ENCODE measurements around the gene HDAC8.

HDAC8 gene

GRCh38 chrX:72313707-72314641 is 258.7 kb downstream of the HDAC8 start:
- no peak for DNase-seq

GRCh38 chrX:72312311-72312940 is 260.2 kb downstream of the HDAC8 start:
- no peak for DNase-seq

- no peak for DNase-seq
These were observed 263.2 kb downstream of the HDAC8 start for GRCh38 chrX:72309297-72310071.

GRCh38 chrX:72308566-72309296 is 263.9 kb downstream of the HDAC8 start:
- DNase-seq = peak; percentile 59

- no peak for DNase-seq
These were observed 264.5 kb downstream of the HDAC8 start for GRCh38 chrX:72308209-72308565.

GRCh38 chrX:72307646-72308051 is 265.0 kb downstream of the HDAC8 start:
- DNase-seq = no peak

- DNase-seq = peak; percentile 60
These were observed 265.6 kb downstream of the HDAC8 start for GRCh38 chrX:72306851-72307645.

GRCh38 chrX:72306085-72306801 is 266.4 kb downstream of the HDAC8 start:
- DNase-seq = no peak

GRCh38 chrX:72305286-72306084 is 267.2 kb downstream of the HDAC8 start, which contains the start of gene CITED1:
Gene CITED1 (minus strand): TSS chrX:72305914. CDS start chrX:72302869, 3,045 bp downstream.
- no peak for DNase-seq

GRCh38 chrX:72304877-72305276 is 267.8 kb downstream of the HDAC8 start:
- DNase-seq = no peak

- no peak for DNase-seq
These were observed 270.9 kb downstream of the HDAC8 start for GRCh38 chrX:72301781-72302180.

- no peak for DNase-seq
These were observed 272.6 kb downstream of the HDAC8 start for GRCh38 chrX:72299891-72300630.

GRCh38 chrX:72297953-72298730 is 274.5 kb downstream of the HDAC8 start:
- no peak for DNase-seq

GRCh38 chrX:72296991-72297390 is 275.7 kb downstream of the HDAC8 start:
- no peak for DNase-seq

GRCh38 chrX:72295745-72296144 is 276.9 kb downstream of the HDAC8 start:
- no peak for DNase-seq

GRCh38 chrX:72294497-72294896 is 278.1 kb downstream of the HDAC8 start:
- DNase-seq = no peak

GRCh38 chrX:72282302-72282701 is 290.3 kb downstream of the HDAC8 start:
- DNase-seq = no peak

- no peak for DNase-seq
These were observed 292.3 kb downstream of the HDAC8 start for GRCh38 chrX:72280321-72280845.
